HG03354 (cell line): ENCODE results near the gene LIPA.
"Not testable (repeated sequence)": the region's sequence is repeated elsewhere in the genome, so short reads cannot be mapped to it uniquely, and the experiment has no call there.

Source experiments
- ATAC-seq: cut with Tn5 transposase; IDR thresholded peaks from one replicate; pipeline ENCODE4 v1.9.1; 2021; ENCODE audit warnings: mild to moderate bottlenecking; ENCODE audit not compliant: unreplicated experiment, poor library complexity, severe bottlenecking

Gene LIPA

GRCh38 chr10:89215511-89215910, 36.1 kb downstream of the LIPA start:
- ATAC-seq, result no peak

- no peak for ATAC-seq
Measured at GRCh38 chr10:89214566-89215165, 36.9 kb downstream of the LIPA start.

- no peak for ATAC-seq
Measured at GRCh38 chr10:89213191-89213808, 38.3 kb downstream of the LIPA start.

- no peak for ATAC-seq
Measured at GRCh38 chr10:89210794-89211425, 40.7 kb downstream of the LIPA start.

- no peak for ATAC-seq
Measured at GRCh38 chr10:89209718-89210117, 41.9 kb downstream of the LIPA start.

GRCh38 chr10:89207801-89208551, 43.6 kb downstream of the LIPA start:
- peak; percentile 22 for ATAC-seq

GRCh38 chr10:89207181-89207800, 44.3 kb downstream of the LIPA start, which contains the start of gene CH25H:
Gene CH25H, minus strand, starts transcription at chr10:89207317. Its CDS starts 25 bp downstream, at chr10:89207292.
- ATAC-seq, result peak; percentile 51

GRCh38 chr10:89206402-89207180, 45.0 kb downstream of the LIPA start:
- ATAC-seq, result peak; percentile 52

- no peak for ATAC-seq
Measured at GRCh38 chr10:89204621-89205185, 46.9 kb downstream of the LIPA start.

GRCh38 chr10:89203237-89203636, 48.3 kb downstream of the LIPA start:
- ATAC-seq, result no peak

GRCh38 chr10:89202033-89202425, 49.5 kb downstream of the LIPA start:
- ATAC-seq, result no peak

- no peak for ATAC-seq
Measured at GRCh38 chr10:89201345-89202032, 50.1 kb downstream of the LIPA start.

GRCh38 chr10:89197473-89197872, 54.1 kb downstream of the LIPA start:
- ATAC-seq, result no peak

GRCh38 chr10:89191301-89191700, 60.3 kb downstream of the LIPA start:
- ATAC-seq, result not testable (repeated sequence)

GRCh38 chr10:89189211-89189734, 62.3 kb downstream of the LIPA start:
- ATAC-seq, result no peak

GRCh38 chr10:89185658-89186057, 65.9 kb downstream of the LIPA start:
- ATAC-seq, result no peak

- no peak for ATAC-seq
Measured at GRCh38 chr10:89184638-89185037, 66.9 kb downstream of the LIPA start.

- no peak for ATAC-seq
Measured at GRCh38 chr10:89183571-89183970, 68.0 kb downstream of the LIPA start.
